Stimulated activated CD8-positive, alpha-beta memory T cell treated with anti-CD3 and anti-CD28 coated beads, Interleukin-4, amount 100 ng/mL, for 24 hours (primary cell): ENCODE measurements around the gene SLC38A3.

Source experiments
- DNase-seq: peaks from one replicate; pipeline ENCODE4 v3.0.0-alpha.2; 2020; ENCODE audit warnings: low read depth

The SLC38A3 gene

GRCh38 chr3:50268276-50268675 lies 63.2 kb downstream of the SLC38A3 start:
- DNase-seq: no peak

DNA sequence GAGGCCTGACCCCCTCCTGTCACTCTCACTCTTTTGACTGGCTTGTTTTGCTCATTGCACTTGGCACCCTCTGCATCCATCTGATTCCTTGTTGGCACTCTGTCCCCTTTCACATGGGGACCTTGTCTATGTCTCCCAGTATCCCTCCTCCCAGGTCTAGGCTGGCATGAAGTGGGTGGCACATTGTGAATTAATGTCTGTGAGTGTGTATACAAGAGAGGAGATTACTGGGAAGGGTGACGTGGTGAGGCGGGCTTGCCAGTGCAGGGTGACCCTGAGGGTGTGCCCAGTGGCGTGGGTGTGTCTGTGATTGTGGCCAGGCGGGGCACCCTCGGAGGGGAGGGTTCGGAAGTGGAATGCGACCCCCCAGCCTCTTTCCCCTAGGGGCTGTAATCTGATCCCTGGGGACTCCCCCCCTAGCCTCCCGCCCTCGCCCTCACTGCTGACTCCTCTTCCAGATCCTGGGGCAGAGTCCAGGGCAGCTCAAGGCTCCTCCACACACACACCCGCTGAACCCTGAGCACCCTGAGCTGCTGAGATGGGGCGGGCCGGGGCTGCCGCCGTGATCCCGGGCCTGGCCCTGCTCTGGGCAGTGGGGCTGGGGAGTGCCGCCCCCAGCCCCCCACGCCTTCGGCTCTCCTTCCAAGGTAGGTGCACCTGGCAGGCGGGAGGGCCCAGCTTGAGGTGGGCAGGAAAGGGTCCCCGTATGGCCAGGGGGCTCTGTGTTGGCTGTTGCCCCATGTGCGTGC lies 63.8 kb downstream of the SLC38A3 start, which contains the start of gene SEMA3B:
Gene SEMA3B (plus strand): TSS at position 445 of the 749 bp plus-strand sequence. CDS start 94 bp downstream, at position 539.
- no peak for DNase-seq

- DNase-seq: no peak
These were observed 64.4 kb downstream of the SLC38A3 start for GRCh38 chr3:50269460-50269859.

DNA sequence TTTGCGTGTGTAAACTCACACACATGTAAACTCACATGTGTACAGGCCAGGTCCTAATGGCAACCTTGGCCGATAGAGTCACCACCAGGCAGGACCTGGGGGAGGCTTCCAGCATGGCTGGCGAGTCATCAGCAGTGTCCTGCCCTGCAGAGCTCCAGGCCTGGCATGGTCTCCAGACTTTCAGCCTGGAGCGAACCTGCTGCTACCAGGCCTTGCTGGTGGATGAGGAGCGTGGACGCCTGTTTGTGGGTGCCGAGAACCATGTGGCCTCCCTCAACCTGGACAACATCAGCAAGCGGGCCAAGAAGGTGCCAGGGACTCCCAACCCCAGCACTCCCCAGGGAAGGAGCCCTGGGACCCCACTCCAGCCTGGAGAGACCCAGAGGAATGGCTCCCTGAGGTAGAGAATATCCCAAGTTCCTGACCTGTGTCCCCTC lies 64.9 kb downstream of the SLC38A3 start:
- DNase-seq: no peak

GRCh38 chr3:50270422-50271224 lies 65.6 kb downstream of the SLC38A3 start:
- no peak for DNase-seq
